Skin of body (tissue), 2 donors: Measurements from ENCODE around the gene SOX5. TPM values are rescaled to one million over a fixed set of nuclear protein-coding genes. Genes with fewer than 3 reads are reported as not detected.

ENCODE experiments used
- DNase-seq: peaks from one replicate; lab custom pipeline; 2025; lab: John Stamatoyannopoulos, UW
- total RNA-seq: library from RNA; depleted of rRNA; stranded (reverse); fragments of >200 nt; gene quantifications from one replicate; pipeline ENCODE4 v1.2.3, GENCODE V29; 2014

The SOX5 gene
- total RNA-seq, 1 donor from 2014 or later, result 16.4 TPM

DNA sequence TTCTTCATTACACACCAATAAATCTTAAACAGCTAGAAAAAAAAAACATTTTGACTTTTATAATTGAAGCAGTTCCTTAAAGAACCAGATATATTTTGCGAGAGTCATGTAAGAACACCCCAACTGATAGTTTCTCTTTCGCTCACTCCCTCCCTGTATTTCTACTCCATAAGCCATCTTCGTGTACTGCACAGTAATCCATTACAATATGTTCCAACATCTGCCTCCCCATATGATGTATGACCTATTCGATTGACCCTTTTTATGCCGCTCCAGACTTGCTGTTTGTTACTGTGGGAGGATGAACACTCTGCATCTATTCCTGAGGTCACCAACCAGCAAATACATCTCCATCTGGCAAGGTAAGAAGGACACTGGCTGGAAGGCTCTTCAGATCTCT lies 331.7 kb downstream of the SOX5 start:
- DNase-seq, result no peak

- no peak for DNase-seq
Measured at GRCh38 chr12:23614280-23614679, 335.2 kb downstream of the SOX5 start.

DNA sequence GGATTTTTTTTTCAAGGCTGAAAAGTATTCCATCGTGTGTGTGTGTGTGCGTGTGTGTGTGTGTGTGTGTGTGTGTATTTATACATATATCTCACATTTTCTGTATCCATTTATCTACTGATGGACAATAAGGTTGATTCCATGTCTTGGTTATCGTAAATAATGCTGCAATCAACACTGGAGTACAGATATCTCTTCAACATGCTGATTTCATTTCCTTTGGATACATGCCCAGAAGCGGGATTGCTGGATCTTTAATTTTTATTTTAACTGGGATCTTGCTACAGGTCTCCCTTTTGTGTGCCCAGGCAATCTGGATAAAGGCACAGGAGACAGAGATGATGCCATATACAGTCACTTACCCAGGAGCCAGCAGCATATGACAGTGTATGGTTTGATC lies 338.1 kb downstream of the SOX5 start:
- no peak for DNase-seq

GRCh38 chr12:23600919-23601318 lies 348.6 kb downstream of the SOX5 start:
- DNase-seq, result no peak

GRCh38 chr12:23596568-23596967 lies 352.9 kb downstream of the SOX5 start:
- no peak for DNase-seq

GRCh38 chr12:23587833-23588559 lies 361.5 kb downstream of the SOX5 start:
- no peak for DNase-seq

DNA sequence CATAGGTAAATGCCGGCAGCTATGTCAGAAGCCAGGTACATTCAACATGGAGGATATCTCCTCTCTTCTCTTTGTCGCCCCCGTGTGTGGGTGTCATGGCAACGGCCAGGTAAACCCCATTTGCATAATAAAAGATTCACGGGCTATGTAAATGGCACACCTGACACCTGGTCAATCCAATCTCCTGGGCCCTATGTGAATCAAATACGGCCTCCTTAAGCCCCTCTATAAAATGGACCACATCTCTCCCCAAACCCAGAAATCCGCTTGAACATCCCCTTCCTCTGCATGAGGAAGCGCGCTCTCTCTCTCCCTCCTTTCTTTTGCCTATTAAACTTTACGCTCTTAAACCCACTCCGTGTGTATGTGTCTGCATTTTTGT lies 363.7 kb downstream of the SOX5 start:
- no peak for DNase-seq

DNA sequence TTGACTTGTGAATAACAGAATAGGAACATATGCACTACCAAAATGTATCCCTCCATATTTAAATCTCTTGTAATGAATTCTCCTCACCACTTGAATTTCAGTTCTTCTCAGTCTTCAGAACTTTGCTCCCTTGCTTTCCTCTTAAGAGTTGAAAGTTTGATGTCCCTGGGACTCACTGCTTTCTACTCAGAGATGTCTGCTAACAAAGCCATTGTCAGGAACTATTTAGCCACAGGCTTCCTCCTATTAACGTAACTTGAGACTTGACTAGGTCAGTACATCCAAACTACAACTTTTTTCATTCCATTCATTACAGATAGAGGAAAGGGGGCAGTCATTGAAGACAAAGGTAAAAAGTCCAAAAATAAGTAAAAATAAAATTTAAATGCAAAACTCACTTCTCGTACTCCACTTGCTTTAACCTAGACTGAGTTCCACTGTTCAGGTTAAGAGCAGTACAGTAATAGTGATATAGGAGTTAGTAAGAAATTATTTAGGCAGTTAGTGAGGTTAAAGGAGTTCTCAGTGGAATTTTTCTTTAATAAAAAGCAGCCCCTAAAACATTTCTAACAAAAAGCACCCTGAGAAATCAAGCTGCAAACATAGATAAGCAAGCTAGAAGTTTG lies 364.2 kb downstream of the SOX5 start:
- DNase-seq, result no peak

GRCh38 chr12:23581913-23582312 lies 367.6 kb downstream of the SOX5 start:
- no peak for DNase-seq

DNA sequence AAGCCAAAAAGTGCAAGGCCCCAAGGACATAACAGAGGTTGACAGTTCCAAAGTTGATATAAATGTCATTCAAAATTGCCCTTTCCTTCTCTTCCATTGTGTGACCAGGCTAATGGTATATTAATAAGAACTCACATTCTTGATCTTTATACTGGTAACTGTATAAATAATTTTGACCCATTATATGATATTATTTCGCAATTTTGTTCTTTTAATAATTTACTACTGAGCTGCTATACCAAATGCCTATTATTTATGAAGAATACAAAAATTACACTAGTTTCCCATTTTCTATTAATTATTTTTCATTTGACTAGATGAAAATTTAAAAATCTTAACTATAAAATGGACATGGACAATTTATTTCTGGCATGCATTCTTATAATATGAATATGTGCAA lies 370.2 kb downstream of the SOX5 start:
- DNase-seq, result no peak

DNA sequence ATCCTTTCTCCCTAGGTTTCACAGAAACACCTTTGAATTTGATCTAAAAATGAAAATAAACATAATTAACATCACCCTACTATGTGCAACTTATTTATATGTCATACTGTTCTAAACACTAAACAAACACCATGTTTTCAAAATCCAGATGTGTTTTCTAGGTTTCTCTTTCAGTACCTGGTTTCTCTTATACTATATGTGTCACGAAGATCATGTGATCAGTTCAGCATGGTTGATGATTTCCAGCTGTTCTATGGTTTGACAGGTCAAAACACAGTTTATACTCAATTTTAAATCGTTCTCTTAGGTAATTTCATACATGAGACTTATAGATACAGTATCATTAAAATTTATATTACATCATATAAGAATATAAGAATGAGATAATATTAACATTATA lies 373.1 kb downstream of the SOX5 start:
- DNase-seq, result no peak

DNA sequence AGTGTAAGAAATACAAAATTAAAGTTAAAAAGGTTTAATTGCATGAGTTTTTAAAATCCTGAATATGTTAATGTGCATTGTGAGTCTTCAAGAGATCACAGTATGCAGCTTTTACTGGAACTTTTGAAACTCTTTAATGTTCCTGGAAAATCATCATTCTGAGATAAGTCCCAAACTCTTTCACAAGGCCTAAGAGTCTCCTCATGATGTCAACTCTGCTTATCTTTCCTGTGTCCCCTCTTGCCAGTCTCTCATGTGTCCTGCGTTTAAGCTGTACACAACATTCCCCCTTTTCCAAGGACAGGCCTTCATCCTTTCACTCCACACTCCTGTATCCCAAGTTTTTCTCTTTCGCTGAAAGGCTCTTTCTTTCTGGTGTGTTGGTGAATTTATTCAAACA lies 380.1 kb downstream of the SOX5 start:
- DNase-seq, result no peak

DNA sequence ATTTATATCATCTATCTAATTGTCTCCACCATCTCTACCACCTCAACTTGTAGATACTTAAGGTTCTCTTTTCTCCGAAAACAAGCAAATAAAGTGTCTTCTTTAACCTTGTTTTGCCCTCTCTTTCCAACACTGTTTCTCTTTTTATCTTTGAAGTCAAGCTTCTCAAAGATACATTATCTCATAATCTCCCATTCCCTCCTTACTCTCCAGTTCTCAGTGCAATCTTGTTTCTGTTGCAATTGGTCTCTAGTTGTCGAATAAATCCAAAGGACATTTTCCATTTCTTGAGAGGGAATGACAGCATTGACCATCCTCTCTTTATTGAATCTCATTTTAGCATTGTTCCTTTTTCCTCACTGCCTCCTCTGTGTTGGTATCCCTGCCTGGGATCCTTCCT lies 383.3 kb downstream of the SOX5 start:
- DNase-seq, result no peak

GRCh38 chr12:23564451-23565152 lies 384.9 kb downstream of the SOX5 start:
- peak; percentile 25 for DNase-seq

- DNase-seq, result peak; percentile 65
Measured at GRCh38 chr12:23561364-23562345, 387.8 kb downstream of the SOX5 start.

DNA sequence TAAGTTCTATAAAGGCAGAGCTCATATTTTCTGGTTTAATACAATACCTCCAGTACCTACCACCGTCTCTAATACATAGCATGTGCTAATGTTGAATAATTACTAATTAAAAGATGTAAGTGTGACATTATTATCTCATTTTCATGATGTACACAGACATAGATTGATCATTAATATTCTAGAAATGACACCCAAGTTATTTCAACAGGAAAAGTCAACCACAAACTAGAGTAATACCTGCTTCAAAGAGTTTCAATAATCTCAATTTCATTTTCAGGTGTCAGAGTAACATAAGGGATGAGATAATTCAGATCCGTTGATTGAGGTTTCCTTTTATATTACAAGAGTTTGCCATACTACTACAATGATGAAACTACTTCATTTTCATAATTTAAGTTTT lies 388.9 kb downstream of the SOX5 start:
- no peak for DNase-seq

- no peak for DNase-seq
Measured at GRCh38 chr12:23559268-23559753, 390.2 kb downstream of the SOX5 start.

DNA sequence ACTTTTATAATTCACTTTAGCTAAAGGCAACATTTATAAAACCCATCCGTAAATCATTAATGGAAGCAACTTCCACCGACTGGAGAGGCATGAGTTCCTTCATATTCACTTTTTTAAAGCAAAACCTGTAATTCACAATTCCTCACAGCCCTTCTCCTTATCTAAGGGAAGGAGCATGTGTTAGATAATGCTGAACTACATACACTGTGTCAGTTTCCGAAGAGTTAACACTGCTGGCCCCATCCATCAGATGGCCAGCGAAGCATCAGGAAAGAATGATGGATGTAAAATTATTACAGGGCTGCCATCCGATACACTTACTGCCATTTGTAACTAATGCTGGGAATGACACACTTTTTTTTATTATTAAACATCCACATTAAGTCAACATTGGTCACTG lies 392.8 kb downstream of the SOX5 start:
- no peak for DNase-seq

GRCh38 chr12:23555825-23556207 lies 393.7 kb downstream of the SOX5 start:
- no peak for DNase-seq

- no peak for DNase-seq
Measured at GRCh38 chr12:23555180-23555824, 394.2 kb downstream of the SOX5 start.

DNA sequence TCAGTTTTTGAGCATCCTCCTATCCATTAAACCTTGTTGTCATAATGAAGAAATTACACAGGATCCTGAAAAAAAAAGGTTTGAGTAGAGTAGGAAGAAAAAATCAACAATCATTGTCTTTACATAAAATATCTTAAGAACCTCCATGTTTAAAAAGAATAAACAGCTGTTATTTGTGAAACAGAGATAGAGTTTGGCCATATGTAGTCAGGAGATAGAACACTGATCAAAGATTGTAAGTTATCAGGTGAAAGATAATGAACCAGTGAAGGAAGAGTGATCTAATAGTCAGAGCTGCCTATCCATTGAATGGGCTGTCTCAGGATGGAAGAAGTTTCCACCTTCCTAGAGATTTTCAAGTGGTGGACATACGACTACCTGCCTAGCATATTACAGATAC lies 397.1 kb downstream of the SOX5 start:
- DNase-seq, result no peak
